HepG2 (cell line): ENCODE results near the gene RAB3B. TPM values are rescaled to one million over a fixed set of nuclear protein-coding genes. Genes with fewer than 3 reads are reported as not detected.
A peak's percentile ranks its signal among the peaks of the same experiment; 100 is the strongest.

ENCODE experiments used
- FOSL2 ChIP-seq: sonication (generic); formaldehyde crosslinking; IDR thresholded peaks from 2 replicates; pipeline ENCODE4 v1.4.0; 2020; ENCODE audit warnings: missing genetic modification reagents
- KDM4B ChIP-seq: sonication (generic); formaldehyde crosslinking; IDR thresholded peaks from 2 replicates; pipeline ENCODE4 v1.4.0; 2020; ENCODE audit warnings: missing genetic modification reagents
- PRDM10 ChIP-seq: sonication (generic); formaldehyde crosslinking; IDR thresholded peaks from 2 replicates; pipeline ENCODE4 v1.4.0; 2020; ENCODE audit warnings: low read depth, missing genetic modification reagents
- PRDM15 ChIP-seq: sonication (generic); formaldehyde crosslinking; IDR thresholded peaks from 2 replicates; pipeline ENCODE4 v1.4.0; 2020; ENCODE audit warnings: missing genetic modification reagents
- SALL1 ChIP-seq: sonication (generic); formaldehyde crosslinking; IDR thresholded peaks from 2 replicates; pipeline ENCODE4 v1.8.0; 2022; ENCODE audit warnings: mild to moderate bottlenecking, missing genetic modification reagents
- SNAI1 ChIP-seq: sonication (generic); formaldehyde crosslinking; IDR thresholded peaks from 2 replicates; pipeline ENCODE4 v1.5.0; 2020; ENCODE audit warnings: mild to moderate bottlenecking, missing genetic modification reagents, borderline replicate concordance
- ZFP82 ChIP-seq: sonication (generic); formaldehyde crosslinking; IDR thresholded peaks from 2 replicates; pipeline ENCODE4 v1.5.1; 2020; ENCODE audit warnings: mild to moderate bottlenecking, missing genetic modification reagents, borderline replicate concordance
- ZNF24 ChIP-seq: fragments of 450-650 bp; IDR thresholded peaks from 2 replicates; pipeline ENCODE4 v1.6.1; 2017; ENCODE audit warnings: antibody characterized with exemption, mild to moderate bottlenecking
- ZNF557 ChIP-seq: sonication (generic); formaldehyde crosslinking; IDR thresholded peaks from 2 replicates; pipeline ENCODE4 v1.4.0; 2020; ENCODE audit warnings: missing genetic modification reagents
- ZNF652 ChIP-seq: IDR thresholded peaks from 2 replicates; pipeline ENCODE4 v1.6.1; 2016; ENCODE audit warnings: low read depth, borderline replicate concordance
- polyA plus RNA-seq, 8 experiments: library from polyadenylated mRNA; depleted of rRNA in 3 of 8; stranded (reverse) in 7 of 8; unstranded in 1 of 8; fragments of >200 nt; fragmentation: Illumina TruSeq in 4 of 8; extraction: Trizol in 4 of 8; gene quantifications; 2 replicates each; pipeline versions ENCODE4 v1.2.1 to v1.2.3, GENCODE V29; 2011 to 2016; ENCODE audit warnings: low read depth in 4 of 8, missing spikeins in 1 of 8, mixed read lengths in 1 of 8; ENCODE audit not compliant: insufficient read depth in 1 of 8
- total RNA-seq, 5 experiments: library from RNA; depleted of rRNA; stranded (reverse); fragments of >200 nt; fragmentation: Illumina TruSeq; extraction: Trizol; gene quantifications; 2 replicates each; pipeline ENCODE4 v1.2.3, GENCODE V29; 2016; ENCODE audit warnings: low read depth in 1 of 5
- TF ChIP-seq, protein P1 (sequence below), 2 experiments: fragments of 450-650 bp in 1 of 2; sonication (generic) in 1 of 2; formaldehyde crosslinking in 1 of 2; IDR thresholded peaks; 2 replicates each; pipeline versions ENCODE4 v1.6.1 to v1.8.0; 2016 to 2022; ENCODE audit warnings: antibody characterized with exemption in 1 of 2, mild to moderate bottlenecking in 1 of 2, missing genetic modification reagents in 1 of 2
- TF ChIP-seq, protein P2 (sequence below): IDR thresholded peaks from 2 replicates; pipeline ENCODE4 v1.6.1; 2016; ENCODE audit warnings: control low read depth

RAB3B gene
- total and polyA plus RNA-seq, 2 of the 13 experiments (the other 11 are each of a cell fraction or from before 2014, with no cell fraction given): 1.0 to 1.2 TPM

DNA sequence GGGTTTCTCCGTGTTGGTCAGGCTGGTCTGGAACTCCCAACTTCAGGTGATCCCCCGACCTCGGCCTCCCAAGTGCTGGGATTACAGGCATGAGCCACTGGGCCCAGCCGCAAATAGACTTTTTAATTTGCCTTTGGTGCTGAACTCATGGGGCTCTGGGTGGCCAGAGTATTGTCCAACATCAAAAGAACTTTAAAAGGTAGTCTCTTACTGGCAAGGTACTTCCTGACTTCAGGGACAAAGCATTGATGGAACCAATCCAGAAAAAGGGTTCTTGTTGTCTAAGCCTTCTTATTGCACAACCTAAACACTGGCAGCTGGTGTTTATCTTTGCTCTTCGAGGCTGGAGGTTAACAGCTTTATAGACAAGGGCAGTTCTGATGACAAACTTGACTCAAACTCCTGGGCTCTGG lies 46.9 kb upstream of the RAB3B start (continued):
- TF ChIP-seq, protein P1, sequence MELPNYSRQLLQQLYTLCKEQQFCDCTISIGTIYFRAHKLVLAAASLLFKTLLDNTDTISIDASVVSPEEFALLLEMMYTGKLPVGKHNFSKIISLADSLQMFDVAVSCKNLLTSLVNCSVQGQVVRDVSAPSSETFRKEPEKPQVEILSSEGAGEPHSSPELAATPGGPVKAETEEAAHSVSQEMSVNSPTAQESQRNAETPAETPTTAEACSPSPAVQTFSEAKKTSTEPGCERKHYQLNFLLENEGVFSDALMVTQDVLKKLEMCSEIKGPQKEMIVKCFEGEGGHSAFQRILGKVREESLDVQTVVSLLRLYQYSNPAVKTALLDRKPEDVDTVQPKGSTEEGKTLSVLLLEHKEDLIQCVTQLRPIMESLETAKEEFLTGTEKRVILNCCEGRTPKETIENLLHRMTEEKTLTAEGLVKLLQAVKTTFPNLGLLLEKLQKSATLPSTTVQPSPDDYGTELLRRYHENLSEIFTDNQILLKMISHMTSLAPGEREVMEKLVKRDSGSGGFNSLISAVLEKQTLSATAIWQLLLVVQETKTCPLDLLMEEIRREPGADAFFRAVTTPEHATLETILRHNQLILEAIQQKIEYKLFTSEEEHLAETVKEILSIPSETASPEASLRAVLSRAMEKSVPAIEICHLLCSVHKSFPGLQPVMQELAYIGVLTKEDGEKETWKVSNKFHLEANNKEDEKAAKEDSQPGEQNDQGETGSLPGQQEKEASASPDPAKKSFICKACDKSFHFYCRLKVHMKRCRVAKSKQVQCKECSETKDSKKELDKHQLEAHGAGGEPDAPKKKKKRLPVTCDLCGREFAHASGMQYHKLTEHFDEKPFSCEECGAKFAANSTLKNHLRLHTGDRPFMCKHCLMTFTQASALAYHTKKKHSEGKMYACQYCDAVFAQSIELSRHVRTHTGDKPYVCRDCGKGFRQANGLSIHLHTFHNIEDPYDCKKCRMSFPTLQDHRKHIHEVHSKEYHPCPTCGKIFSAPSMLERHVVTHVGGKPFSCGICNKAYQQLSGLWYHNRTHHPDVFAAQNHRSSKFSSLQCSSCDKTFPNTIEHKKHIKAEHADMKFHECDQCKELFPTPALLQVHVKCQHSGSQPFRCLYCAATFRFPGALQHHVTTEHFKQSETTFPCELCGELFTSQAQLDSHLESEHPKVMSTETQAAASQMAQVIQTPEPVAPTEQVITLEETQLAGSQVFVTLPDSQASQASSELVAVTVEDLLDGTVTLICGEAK (IDR thresholded peaks at IDR 0.05): peak; percentile 49
- TF ChIP-seq, protein P1 (CRISPR knock-in tag; IDR thresholded peaks at IDR 0.05): peak; percentile 89
- TF ChIP-seq SNAI1 (CRISPR knock-in tag) (no peak), ZNF24 (no peak), PRDM15 (CRISPR knock-in tag) (peak; percentile 36; the same call in 1 of the 2 replicates), ZNF652 (CRISPR knock-in tag) (peak; percentile 50; the same call in 1 of the 2 replicates), KDM4B (0 out of 2 replicates have a peak, but pooled peaks have one; percentile 47), FOSL2 (CRISPR knock-in tag) (no peak; the same call in none of the 2 replicates), ZNF557 (no peak), SALL1 (CRISPR knock-in tag) (peak; percentile 89), ZFP82 (CRISPR knock-in tag) (no peak), PRDM10 (CRISPR knock-in tag) (no peak)
- TF ChIP-seq, protein P2, sequence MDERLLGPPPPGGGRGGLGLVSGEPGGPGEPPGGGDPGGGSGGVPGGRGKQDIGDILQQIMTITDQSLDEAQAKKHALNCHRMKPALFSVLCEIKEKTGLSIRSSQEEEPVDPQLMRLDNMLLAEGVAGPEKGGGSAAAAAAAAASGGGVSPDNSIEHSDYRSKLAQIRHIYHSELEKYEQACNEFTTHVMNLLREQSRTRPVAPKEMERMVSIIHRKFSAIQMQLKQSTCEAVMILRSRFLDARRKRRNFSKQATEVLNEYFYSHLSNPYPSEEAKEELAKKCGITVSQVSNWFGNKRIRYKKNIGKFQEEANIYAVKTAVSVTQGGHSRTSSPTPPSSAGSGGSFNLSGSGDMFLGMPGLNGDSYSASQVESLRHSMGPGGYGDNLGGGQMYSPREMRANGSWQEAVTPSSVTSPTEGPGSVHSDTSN (CRISPR knock-in tag): no peak
